Activated CD4-positive, alpha-beta T cell treated with anti-CD3 and anti-CD28 coated beads for 24 hours (primary cell): Measurements from ENCODE around the gene STAMBP.
A peak's percentile ranks its signal among the peaks of the same experiment; 100 is the strongest.

ENCODE experiments used
- DNase-seq, 2 donors: peaks; one replicate each; pipeline ENCODE4 v3.0.0-alpha.2; 2020; ENCODE audit warnings: low read depth in 2 of 2

STAMBP gene

GRCh38 chr2:73906847-73907505, 78.2 kb downstream of the STAMBP start:
- DNase-seq: no peak

- DNase-seq: peak in 1 of 2 donors; percentile 31
Observed at GRCh38 chr2:73907840-73908452, 79.2 kb downstream of the STAMBP start.

- no peak for DNase-seq
Observed at GRCh38 chr2:73908689-73909652, 80.2 kb downstream of the STAMBP start.

GRCh38 chr2:73910873-73911547, 82.2 kb downstream of the STAMBP start:
- DNase-seq: no peak

GRCh38 chr2:73911548-73912208, 82.9 kb downstream of the STAMBP start:
- no peak for DNase-seq

GRCh38 chr2:73913414-73914054, 84.8 kb downstream of the STAMBP start:
- no peak for DNase-seq

- DNase-seq: no peak
Observed at GRCh38 chr2:73914667-73915066, 85.9 kb downstream of the STAMBP start.

- DNase-seq: no peak
Observed at GRCh38 chr2:73915437-73915993, 86.8 kb downstream of the STAMBP start.

- DNase-seq: no peak
Observed at GRCh38 chr2:73916666-73917065, 87.9 kb downstream of the STAMBP start.

- DNase-seq: no peak
Observed at GRCh38 chr2:73917296-73917695, 88.5 kb downstream of the STAMBP start.

GRCh38 chr2:73917696-73918207, 89.0 kb downstream of the STAMBP start:
- no peak for DNase-seq

GRCh38 chr2:73918856-73919255, 90.1 kb downstream of the STAMBP start:
- no peak for DNase-seq

GRCh38 chr2:73919596-73920228, 91.0 kb downstream of the STAMBP start:
- no peak for DNase-seq

GRCh38 chr2:73920577-73921545, 92.1 kb downstream of the STAMBP start:
- peak in 1 of 2 donors; percentile 27 for DNase-seq

GRCh38 chr2:73921581-73921980, 92.8 kb downstream of the STAMBP start:
- DNase-seq: no peak

GRCh38 chr2:73922681-73923080, 93.9 kb downstream of the STAMBP start:
- no peak for DNase-seq
